K562 (cell line): ENCODE data around the gene OR2C1. TPM values are rescaled to one million over a fixed set of nuclear protein-coding genes. Genes with fewer than 3 reads are reported as not detected.

Experiments
- ATAC-seq: fragments of 200-7000 bp; cut with Tn5 transposase; 3 replicates; pipeline ENCODE4 v1.9.1; 2020; ENCODE audit warnings: moderate library complexity
- BruUV-seq: library from RNA; stranded (reverse); fragments of 400-500 nt; replicated peaks from 2 replicates; lab custom pipeline; 2021; lab: Mats Ljungman, UMichigan
- CTCF ChIA-PET: fragments of 300-600 bp; formaldehyde crosslinking; extraction: SDS; loops from one replicate; lab custom pipeline; 2021; ENCODE audit warnings: low intra/inter-chr PET ratio; lab: Yijun Ruan, JAX
- POLR2A ChIA-PET: fragments of 300-600, 350-650 bp; sonication (Branson Sonifier 250); formaldehyde crosslinking; extraction: SDS; loops from one replicate; lab custom pipeline; 2021; ENCODE audit warnings: antibody characterized with exemption, inconsistent platforms; lab: Yijun Ruan, JAX
- DNase-seq, 4 experiments: peaks; one replicate each; pipeline versions ENCODE4 v3.0.0 to v3.0.0-alpha.2; 2011 to 2018; ENCODE audit warnings: low spot score in 3 of 4, mixed read lengths in 3 of 4; ENCODE audit errors: extremely low read depth in 1 of 4
- FAIRE-seq: peaks from 2 replicates; lab custom pipeline; 2011; peaks lifted over from hg19 to GRCh38; lab: Jason Lieb, UNC
- H2AFZ ChIP-seq: 2 replicates; pipeline ENCODE4 v1.6.0; 2011; ENCODE audit warnings: low read depth, low read length, control low read depth, inconsistent platforms
- H3K27ac ChIP-seq: fragments of 200-600 bp; 3 replicates; pipeline ENCODE4 v1.8.0; 2011; ENCODE audit warnings: low read depth, mild to moderate bottlenecking, control low read depth, inconsistent platforms, low read length, moderate library complexity, mixed read lengths; ENCODE audit errors: extremely low read depth
- H3K27me3 ChIP-seq, 2 experiments: fragments of 300-600 bp in 1 of 2; 2 replicates in 1 of 2; 3 replicates in 1 of 2; pipeline versions ENCODE4 v1.6.0 to v1.8.0; 2011; ENCODE audit warnings: inconsistent platforms in 2 of 2, low read length in 2 of 2, mild to moderate bottlenecking in 1 of 2, mixed read lengths in 1 of 2, moderate library complexity in 1 of 2; ENCODE audit not compliant: control insufficient read depth in 2 of 2, insufficient read depth in 2 of 2
- H3K36me3 ChIP-seq: fragments of 300-600 bp; 3 replicates; pipeline ENCODE4 v1.8.0; 2011; ENCODE audit warnings: mild to moderate bottlenecking, low read length, inconsistent platforms; ENCODE audit not compliant: control insufficient read depth, insufficient read depth
- H3K4me1 ChIP-seq, 2 experiments: fragments of 200-600 bp in 1 of 2; replicated peaks in 1 of 2; 2 replicates in 1 of 2; 3 replicates in 1 of 2; pipeline versions ENCODE4 v1.5.1 to v1.8.0; 2011; ENCODE audit warnings: inconsistent platforms in 2 of 2, low read length in 2 of 2, mild to moderate bottlenecking in 1 of 2, mixed read lengths in 1 of 2, moderate library complexity in 1 of 2; ENCODE audit not compliant: control insufficient read depth in 2 of 2, insufficient read depth in 2 of 2
- H3K4me2 ChIP-seq: 2 replicates; pipeline ENCODE4 v1.6.1; 2011; ENCODE audit warnings: low read length, control low read depth, inconsistent platforms, mixed read lengths; ENCODE audit not compliant: insufficient read depth
- H3K4me3 ChIP-seq: fragments of 200-600 bp; sonication (generic), shearing (Covaris generic); 2 replicates; pipeline ENCODE4 v1.5.1; 2016; ENCODE audit warnings: control low read depth, inconsistent platforms
- H3K79me2 ChIP-seq: fragments of 200-600 bp; 3 replicates; pipeline ENCODE4 v1.8.0; 2011; ENCODE audit warnings: low read length, inconsistent platforms; ENCODE audit not compliant: control insufficient read depth, insufficient read depth
- H3K9ac ChIP-seq, 2 experiments: 2 replicates each; pipeline versions ENCODE4 v1.6.0 to v1.6.1; 2011; ENCODE audit warnings: low read depth in 2 of 2, low read length in 2 of 2, control low read depth in 1 of 2, inconsistent platforms in 1 of 2, mild to moderate bottlenecking in 1 of 2, mixed read lengths in 1 of 2; ENCODE audit not compliant: insufficient read depth in 1 of 2
- H3K9me1 ChIP-seq: one replicate; pipeline ENCODE4 v1.6.0; 2011; ENCODE audit warnings: inconsistent platforms, mild to moderate bottlenecking, low read length, moderate library complexity; ENCODE audit not compliant: control insufficient read depth, insufficient read depth
- H3K9me3 ChIP-seq: replicated peaks from 2 replicates; pipeline ENCODE4 v1.5.1; 2011; ENCODE audit warnings: low read depth, low read length, inconsistent platforms; ENCODE audit not compliant: control insufficient read depth, insufficient read depth
- H4K20me1 ChIP-seq: replicated peaks from 2 replicates; pipeline ENCODE4 v1.6.1; 2011; ENCODE audit warnings: low read length, inconsistent platforms, mixed read lengths; ENCODE audit not compliant: control insufficient read depth, insufficient read depth
- ARNT ChIP-seq, 2 experiments: fragments of 450-650 bp; IDR thresholded peaks; 2 replicates each; pipeline ENCODE4 v1.6.1; 2016; ENCODE audit warnings: mild to moderate bottlenecking in 1 of 2
- CBFA2T3 ChIP-seq: fragments of 450-650 bp; IDR thresholded peaks from 2 replicates; pipeline ENCODE4 v1.6.1; 2017
- EP400 ChIP-seq: fragments of 450-650 bp; IDR thresholded peaks from 2 replicates; pipeline ENCODE4 v1.6.1; 2017; ENCODE audit warnings: antibody characterized with exemption, mild to moderate bottlenecking, moderate library complexity
- FOXA1 ChIP-seq: fragments of 450-650 bp; IDR thresholded peaks from 2 replicates; pipeline ENCODE4 v1.6.1; 2016; ENCODE audit warnings: mild to moderate bottlenecking, borderline replicate concordance
- LEF1 ChIP-seq: fragments of 450-650 bp; IDR thresholded peaks from 2 replicates; pipeline ENCODE4 v1.6.1; 2016; ENCODE audit warnings: mild to moderate bottlenecking
- NKRF ChIP-seq: fragments of 450-650 bp; IDR thresholded peaks from 2 replicates; pipeline ENCODE4 v1.6.1; 2016; ENCODE audit warnings: borderline replicate concordance
- ZFX ChIP-seq: sonication (generic); formaldehyde crosslinking; IDR thresholded peaks from 2 replicates; pipeline ENCODE4 v1.8.0; 2022; ENCODE audit warnings: mild to moderate bottlenecking, missing genetic modification reagents, moderate library complexity
- ZNF263 ChIP-seq: sonication (generic); formaldehyde crosslinking; IDR thresholded peaks from 2 replicates; pipeline ENCODE4 v1.8.0; 2022; ENCODE audit warnings: mild to moderate bottlenecking, missing genetic modification reagents, borderline replicate concordance
- WGBS: fragments of 100-300 bp; shearing (Covaris generic); methylation state at CpG from one replicate; pipeline ENCODE4 v1.1.6; 2016; ENCODE audit warnings: low coverage, mixed read lengths; ENCODE audit not compliant: insufficient coverage; ENCODE audit errors: missing lambda C conversion rate; 5-methylcytosine and 5-hydroxymethylcytosine counted together
- in situ Hi-C: fragments of 300-500 bp; cut with MboI; formaldehyde crosslinking; loops from 4 replicates; pipeline ENCODE4 v1.15.0; 2018; ENCODE audit warnings: inconsistent platforms, mixed read lengths
- intact Hi-C: fragments of 100-400 bp; cut with micrococcal nuclease; formaldehyde crosslinking; loops from 2 replicates; pipeline ENCODE4 v1.14.2; 2022
- polyA plus RNA-seq, 8 experiments: library from polyadenylated mRNA; depleted of rRNA in 4 of 8; stranded (reverse) in 5 of 8; unstranded in 3 of 8; fragments of >200 nt; fragmentation: Nextera tagmentation in 2 of 8; fragmentation: Illumina TruSeq in 1 of 8; extraction: Ambion mirVana in 2 of 8; extraction: Trizol in 1 of 8; gene quantifications; 2 replicates each; pipeline versions ENCODE4 v1.2.1 to v1.2.3, GENCODE V29; 2011 to 2014; ENCODE audit warnings: inconsistent platforms in 1 of 8, missing spikeins in 1 of 8
- total RNA-seq, 7 experiments: library from RNA; depleted of rRNA in 6 of 7; stranded (reverse); fragments of >200 nt in 6 of 7; fragmentation: Illumina TruSeq in 2 of 7; extraction: Trizol in 2 of 7; gene quantifications; 2 replicates each; pipeline versions ENCODE4 v1.2.1 to v1.2.3, GENCODE V29; 2011 to 2021; ENCODE audit warnings: low replicate concordance in 1 of 7
- TF ChIP-seq, protein P1 (sequence below), 2 experiments: fragments of 200-800 bp in 1 of 2; sonication (Bioruptor generic) in 1 of 2; sonication (generic) in 1 of 2; formaldehyde crosslinking in 1 of 2; IDR thresholded peaks in 1 of 2; conservative IDR thresholded peaks in 1 of 2; 2 replicates each; pipeline versions ENCODE4 v1.5.0 to v1.6.1; 2016 to 2020; ENCODE audit warnings: missing compliant biosample characterization in 1 of 2, missing genetic modification characterization in 1 of 2, missing genetic modification reagents in 1 of 2
- TF ChIP-seq, protein P2 (sequence below): IDR thresholded peaks from 2 replicates; pipeline ENCODE4 v1.6.1; 2014; ENCODE audit warnings: antibody characterized with exemption
- TF ChIP-seq, protein P3 (sequence below): fragments of 450-650 bp; IDR thresholded peaks from 2 replicates; pipeline ENCODE4 v1.6.1; 2018; ENCODE audit not compliant: partially characterized antibody

Gene OR2C1
- total and polyA plus RNA-seq, 9 of the 15 experiments (the other 6 are each of a cell fraction or from before 2014, with no cell fraction given): not detected

DNA sequence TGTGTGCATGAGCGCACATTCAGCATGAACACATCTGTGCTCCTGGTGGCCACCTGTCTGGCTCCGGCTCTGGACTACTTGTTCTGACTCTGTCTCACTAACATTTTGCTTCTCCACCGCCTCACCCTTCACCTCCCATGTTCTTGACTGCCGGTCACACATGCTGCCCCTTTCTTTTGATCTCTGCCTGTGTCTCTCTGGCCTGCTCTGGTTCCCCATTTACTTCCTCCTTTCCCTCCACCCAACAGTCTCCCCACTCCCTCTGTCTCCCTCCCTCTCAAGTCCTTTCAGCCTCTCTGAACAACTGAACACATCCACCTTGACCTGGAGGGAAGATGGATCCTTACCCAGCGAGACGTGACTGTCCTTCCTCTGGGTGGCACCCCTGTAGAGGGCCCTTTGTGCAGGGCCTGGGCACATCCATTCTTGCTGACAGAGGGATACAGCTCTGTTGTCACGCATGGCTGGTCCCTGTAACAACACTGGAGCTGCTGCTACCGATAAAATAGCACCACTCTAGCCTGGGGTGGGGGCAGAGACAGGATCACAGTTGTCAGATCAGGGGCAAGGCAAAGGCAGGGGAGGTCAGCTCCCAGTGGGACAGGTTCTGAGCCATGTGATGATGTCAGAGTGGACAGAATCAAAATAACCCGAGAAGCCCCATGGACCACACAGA lies 34.1 kb downstream of the OR2C1 start:
- intact Hi-C loops: no loop called here
- Histone ChIP-seq H3K4me1 (peaks cover 22 to 27% of the 10 kb centered on the region in 2 experiments), H4K20me1 (no peaks in the 10 kb centered on the region), H3K9me3 (peaks cover 20% of the 10 kb centered on the region), H3K9ac (peak overlapping the region in 1 of 2 experiments; percentile 70; a peak in 1 of 4 replicates), H2AFZ (no peak overlapping the region), H3K4me3 (no peak overlapping the region), H3K79me2 (peaks cover 36% of the 10 kb centered on the region), H3K9me1 (no peaks in the 10 kb centered on the region), H3K36me3 (peaks cover 69% of the 10 kb centered on the region), H3K27ac (peak overlapping the region; percentile 73), H3K4me2 (peak overlapping the region; percentile 70), H3K27me3 (no peaks in the 10 kb centered on the region)
- ChIA-PET POLR2A (interaction anchor here (1.0 kb wide), 1 partner anchor 12 kb away, joined by 6 read pairs; the partner anchor contains the start of genes ZNF174 and ZSCAN32), CTCF (no interaction called here)
- no TSS peak for BruUV-seq
- in situ Hi-C loops: no loop called here
- FAIRE-seq (no peak), DNase-seq (peak in 2 of 4 experiments; percentile 32 to 41), ATAC-seq (peak; percentile 65)
- WGBS: 40% methylated on average over 9 of the region's 9 CpGs
- TF ChIP-seq FOXA1 (no peak), LEF1 (0 out of 2 replicates have a peak, but pooled peaks have one; percentile 29), EP400 (no peak), CBFA2T3 (peak; percentile 29; the same call in 1 of the 2 replicates), ZNF263 (CRISPR knock-in tag) (0 out of 2 replicates have a peak, but pooled peaks have one; percentile 20), ARNT (IDR thresholded peaks at IDR 0.05) (no peak), ZFX (0 out of 2 replicates have a peak, but pooled peaks have one; percentile 29), NKRF (no peak)
- TF ChIP-seq, protein P1, sequence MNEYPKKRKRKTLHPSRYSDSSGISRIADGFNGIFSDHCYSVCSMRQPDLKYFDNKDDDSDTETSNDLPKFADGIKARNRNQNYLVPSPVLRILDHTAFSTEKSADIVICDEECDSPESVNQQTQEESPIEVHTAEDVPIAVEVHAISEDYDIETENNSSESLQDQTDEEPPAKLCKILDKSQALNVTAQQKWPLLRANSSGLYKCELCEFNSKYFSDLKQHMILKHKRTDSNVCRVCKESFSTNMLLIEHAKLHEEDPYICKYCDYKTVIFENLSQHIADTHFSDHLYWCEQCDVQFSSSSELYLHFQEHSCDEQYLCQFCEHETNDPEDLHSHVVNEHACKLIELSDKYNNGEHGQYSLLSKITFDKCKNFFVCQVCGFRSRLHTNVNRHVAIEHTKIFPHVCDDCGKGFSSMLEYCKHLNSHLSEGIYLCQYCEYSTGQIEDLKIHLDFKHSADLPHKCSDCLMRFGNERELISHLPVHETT (CRISPR knock-in tag; conservative IDR thresholded peaks at IDR 0.05 in 1 of 2, IDR thresholded peaks at IDR 0.05 in 1 of 2): no peak
- TF ChIP-seq, protein P2, sequence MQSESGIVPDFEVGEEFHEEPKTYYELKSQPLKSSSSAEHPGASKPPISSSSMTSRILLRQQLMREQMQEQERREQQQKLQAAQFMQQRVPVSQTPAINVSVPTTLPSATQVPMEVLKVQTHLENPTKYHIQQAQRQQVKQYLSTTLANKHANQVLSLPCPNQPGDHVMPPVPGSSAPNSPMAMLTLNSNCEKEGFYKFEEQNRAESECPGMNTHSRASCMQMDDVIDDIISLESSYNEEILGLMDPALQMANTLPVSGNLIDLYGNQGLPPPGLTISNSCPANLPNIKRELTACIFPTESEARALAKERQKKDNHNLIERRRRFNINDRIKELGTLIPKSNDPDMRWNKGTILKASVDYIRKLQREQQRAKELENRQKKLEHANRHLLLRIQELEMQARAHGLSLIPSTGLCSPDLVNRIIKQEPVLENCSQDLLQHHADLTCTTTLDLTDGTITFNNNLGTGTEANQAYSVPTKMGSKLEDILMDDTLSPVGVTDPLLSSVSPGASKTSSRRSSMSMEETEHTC: no peak
- TF ChIP-seq, protein P3, sequence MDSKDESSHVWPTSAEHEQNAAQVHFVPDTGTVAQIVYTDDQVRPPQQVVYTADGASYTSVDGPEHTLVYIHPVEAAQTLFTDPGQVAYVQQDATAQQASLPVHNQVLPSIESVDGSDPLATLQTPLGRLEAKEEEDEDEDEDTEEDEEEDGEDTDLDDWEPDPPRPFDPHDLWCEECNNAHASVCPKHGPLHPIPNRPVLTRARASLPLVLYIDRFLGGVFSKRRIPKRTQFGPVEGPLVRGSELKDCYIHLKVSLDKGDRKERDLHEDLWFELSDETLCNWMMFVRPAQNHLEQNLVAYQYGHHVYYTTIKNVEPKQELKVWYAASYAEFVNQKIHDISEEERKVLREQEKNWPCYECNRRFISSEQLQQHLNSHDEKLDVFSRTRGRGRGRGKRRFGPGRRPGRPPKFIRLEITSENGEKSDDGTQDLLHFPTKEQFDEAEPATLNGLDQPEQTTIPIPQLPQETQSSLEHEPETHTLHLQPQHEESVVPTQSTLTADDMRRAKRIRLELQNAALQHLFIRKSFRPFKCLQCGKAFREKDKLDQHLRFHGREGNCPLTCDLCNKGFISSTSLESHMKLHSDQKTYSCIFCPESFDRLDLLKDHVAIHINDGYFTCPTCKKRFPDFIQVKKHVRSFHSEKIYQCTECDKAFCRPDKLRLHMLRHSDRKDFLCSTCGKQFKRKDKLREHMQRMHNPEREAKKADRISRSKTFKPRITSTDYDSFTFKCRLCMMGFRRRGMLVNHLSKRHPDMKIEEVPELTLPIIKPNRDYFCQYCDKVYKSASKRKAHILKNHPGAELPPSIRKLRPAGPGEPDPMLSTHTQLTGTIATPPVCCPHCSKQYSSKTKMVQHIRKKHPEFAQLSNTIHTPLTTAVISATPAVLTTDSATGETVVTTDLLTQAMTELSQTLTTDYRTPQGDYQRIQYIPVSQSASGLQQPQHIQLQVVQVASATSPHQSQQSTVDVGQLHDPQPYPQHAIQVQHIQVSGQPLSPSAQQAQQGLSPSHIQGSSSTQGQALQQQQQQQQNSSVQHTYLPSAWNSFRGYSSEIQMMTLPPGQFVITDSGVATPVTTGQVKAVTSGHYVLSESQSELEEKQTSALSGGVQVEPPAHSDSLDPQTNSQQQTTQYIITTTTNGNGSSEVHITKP: peak; percentile 44
